NCI-H460 (cell line): ENCODE results near the gene HDAC11. TPM values are rescaled to one million over a fixed set of nuclear protein-coding genes. Genes with fewer than 3 reads are reported as not detected.
"Not testable (repeated sequence)": the region's sequence is repeated elsewhere in the genome, so short reads cannot be mapped to it uniquely, and the experiment has no call there.

Source experiments
- DNase-seq: peaks from one replicate; pipeline ENCODE4 v3.0.0-alpha.2; 2016; ENCODE audit warnings: low read depth; ENCODE audit errors: extremely low read depth
- total RNA-seq: library from RNA; depleted of rRNA; stranded (reverse); fragments of >200 nt; shearing (Covaris generic); gene quantifications from 2 replicates; pipeline ENCODE4 v1.2.3, GENCODE V29; 2014

Gene HDAC11
- total RNA-seq, 1 experiment from 2014 or later = 1.6 TPM

DNA sequence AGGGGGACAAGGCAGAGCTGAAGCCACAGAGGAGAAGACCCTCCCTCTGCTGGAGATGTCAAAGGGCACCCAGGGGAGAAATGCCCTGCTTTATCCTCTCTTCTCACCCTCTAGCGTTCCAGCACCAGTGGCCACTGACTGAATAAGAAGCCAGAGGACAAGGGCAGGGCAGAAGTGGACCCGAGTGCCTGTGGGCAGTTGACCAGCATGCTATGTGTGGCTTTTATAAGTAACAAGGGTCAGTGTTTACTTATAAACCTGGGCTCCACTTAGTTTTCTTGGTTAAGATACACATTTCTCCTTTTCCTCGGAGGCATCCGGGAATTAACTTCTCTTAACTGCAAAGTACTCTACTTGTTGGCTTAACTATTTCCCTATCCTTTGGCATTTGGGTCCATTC, 13.3 kb upstream of the HDAC11 start:
- DNase-seq = no peak

DNA sequence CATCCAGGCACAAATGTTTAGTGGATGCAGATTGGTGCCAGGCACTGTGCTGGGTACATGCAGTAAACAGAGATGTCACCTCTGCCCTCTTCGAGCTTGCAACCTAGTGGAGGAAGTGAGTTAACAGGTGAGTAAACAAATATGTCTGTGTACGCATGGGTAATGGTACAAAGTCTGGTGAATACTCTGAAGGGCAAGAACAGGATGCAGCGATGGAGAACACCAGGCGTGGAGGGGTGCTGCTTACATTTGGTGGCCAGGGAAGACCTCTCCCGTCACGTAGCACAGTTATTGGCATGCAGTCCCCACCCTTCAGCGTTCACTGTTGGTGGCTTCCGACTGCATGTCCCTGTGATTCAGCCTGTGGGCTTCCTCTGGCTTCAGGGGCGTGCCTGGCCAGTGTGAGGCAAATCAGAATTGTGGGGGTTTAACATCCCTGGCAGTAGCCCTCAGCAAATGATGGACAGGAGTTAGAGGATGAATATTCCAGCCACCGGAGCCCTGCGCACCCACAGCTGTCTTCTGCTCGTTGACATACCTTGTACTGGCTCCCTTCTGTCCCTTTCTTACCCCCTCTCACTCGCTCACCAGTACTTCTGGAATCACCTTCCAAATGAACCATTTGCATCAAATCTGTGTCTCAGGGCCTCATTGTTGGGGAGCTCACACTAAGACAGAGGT, 9.1 kb upstream of the HDAC11 start:
- no peak for DNase-seq

DNA sequence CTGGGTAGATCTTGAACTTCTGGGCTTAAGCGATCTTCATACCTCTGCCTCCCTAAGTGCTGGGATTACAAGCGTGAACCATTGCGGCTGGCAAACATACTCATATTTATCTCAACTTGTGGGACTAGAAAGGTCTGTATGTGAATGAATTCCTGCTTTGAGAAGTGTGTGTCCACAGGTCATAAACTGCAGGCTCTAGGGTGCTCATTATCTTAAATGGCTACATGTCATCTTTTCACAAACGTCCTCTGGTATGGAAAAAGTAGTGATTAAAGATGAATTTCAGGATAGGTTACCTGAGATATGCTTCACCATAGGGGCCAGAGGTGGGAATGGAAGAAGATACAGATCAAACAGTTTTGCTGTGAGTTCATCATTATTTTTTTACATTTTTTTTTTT, 7.8 kb upstream of the HDAC11 start:
- DNase-seq = no peak

GRCh38 chr3:13473020-13473419, 7.1 kb upstream of the HDAC11 start:
- DNase-seq = no peak

GRCh38 chr3:13474021-13474420, 6.1 kb upstream of the HDAC11 start:
- DNase-seq = no peak

GRCh38 chr3:13474776-13475303, 5.3 kb upstream of the HDAC11 start:
- DNase-seq = no peak

GRCh38 chr3:13475871-13476590, 4.1 kb upstream of the HDAC11 start:
- no peak for DNase-seq

- no peak for DNase-seq
Observed at GRCh38 chr3:13477943-13478342, 2.2 kb upstream of the HDAC11 start.

DNA sequence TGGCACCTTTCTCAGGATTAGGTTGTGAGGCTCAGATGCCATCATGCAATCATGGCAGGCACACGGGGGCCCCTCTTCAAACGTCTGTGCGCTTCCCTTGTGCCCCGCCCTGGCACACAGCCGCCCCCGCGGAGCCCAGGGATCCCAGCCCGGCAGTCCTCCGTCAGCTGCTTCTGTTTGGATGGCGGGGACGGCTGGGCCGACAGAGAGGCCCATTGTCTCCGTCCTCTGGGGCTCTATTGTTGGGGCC, 849 bp upstream of the HDAC11 start:
- DNase-seq = no peak

DNA sequence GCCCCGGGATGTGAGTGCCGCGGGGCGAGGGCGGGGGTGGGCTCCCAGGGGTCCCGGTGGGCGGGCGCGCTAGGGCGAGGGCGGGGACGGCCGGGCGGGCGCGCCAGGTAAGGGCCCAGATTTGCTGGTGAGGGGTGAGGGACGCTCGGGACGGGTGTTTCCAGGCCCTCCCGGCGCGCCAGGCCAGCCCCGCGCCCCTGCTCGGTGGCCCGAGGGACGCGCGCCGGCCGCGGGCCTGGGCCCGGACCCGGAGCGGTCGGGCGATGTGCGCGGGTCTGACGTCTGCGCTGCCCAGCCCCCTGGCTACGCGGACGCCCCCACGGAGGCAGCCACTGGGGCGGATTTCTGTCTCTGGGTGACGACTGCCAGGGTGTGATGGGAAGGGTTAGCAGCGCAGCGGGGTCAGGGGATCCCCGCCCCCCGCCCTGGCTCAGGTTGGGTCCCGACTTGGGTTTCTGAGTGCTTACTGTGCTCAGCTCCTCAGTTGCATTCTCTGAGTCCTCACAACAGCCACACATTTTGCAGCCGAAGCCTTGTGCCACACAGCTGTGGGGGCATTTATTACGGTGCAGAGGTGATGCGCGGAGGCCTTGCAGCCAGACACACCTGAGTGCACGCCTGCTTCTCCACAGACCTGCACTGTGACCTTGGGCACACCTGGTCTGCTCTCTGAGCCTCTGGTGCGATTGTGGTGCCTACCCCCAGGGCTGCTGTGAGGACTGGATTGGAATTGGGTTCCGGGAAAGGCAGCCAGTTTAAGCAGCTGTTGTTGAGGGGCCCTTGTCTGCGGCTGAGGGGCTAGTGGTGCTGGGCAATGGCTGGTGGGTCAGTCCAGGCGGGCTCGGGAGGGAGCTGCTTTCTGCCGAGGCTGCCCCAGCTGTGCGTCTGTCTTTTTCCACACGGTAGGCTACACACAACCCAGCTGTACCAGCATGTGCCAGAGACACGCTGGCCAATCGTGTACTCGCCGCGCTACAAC, 523 bp downstream of the HDAC11 start:
- no peak for DNase-seq

DNA sequence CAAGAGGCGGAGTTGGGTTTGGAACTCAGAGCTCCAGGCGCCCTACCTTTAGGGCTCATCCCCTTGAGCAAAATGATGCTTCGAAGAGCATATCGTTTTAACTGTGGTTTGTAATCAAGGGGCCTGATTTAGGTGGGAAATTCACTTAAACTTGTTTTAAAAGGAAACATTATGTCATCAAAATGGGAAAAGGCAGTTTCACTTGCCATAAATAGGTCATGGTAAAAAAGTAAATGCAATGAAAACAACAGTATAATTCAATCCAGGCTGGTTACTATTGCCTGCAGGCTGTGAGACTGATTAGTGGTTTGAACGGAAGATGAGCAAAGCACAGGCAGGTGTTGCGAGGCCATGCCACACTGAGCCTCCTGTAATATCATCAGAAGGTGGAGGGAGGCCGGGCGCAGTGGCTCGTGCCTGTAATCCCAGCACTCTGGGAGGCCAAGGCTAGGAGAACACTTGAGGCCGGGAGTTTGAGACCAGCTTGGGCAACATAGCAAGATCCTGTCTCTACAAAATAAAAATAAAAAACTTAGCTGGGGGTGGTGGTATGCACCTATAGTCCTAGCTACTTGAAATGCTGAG, 2.1 kb downstream of the HDAC11 start:
- no peak for DNase-seq

DNA sequence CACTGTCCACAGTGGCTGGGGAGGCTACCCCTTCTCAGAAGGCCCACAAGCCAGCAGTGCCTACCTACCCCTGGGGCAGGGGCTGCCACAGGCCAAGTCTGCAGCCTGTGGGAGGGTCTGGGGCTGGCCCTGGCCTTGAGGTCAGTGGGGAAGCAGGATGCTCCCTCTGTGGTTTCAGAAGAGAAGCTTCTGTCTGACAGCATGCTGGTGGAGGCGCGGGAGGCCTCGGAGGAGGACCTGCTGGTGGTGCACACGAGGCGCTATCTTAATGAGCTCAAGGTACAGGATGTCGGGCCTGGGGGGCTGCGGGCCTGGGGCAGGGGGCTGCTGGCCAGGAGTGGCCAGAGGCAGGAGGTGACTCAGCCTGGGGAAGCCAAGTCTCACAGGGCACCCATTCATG, 3.2 kb downstream of the HDAC11 start:
- no peak for DNase-seq

DNA sequence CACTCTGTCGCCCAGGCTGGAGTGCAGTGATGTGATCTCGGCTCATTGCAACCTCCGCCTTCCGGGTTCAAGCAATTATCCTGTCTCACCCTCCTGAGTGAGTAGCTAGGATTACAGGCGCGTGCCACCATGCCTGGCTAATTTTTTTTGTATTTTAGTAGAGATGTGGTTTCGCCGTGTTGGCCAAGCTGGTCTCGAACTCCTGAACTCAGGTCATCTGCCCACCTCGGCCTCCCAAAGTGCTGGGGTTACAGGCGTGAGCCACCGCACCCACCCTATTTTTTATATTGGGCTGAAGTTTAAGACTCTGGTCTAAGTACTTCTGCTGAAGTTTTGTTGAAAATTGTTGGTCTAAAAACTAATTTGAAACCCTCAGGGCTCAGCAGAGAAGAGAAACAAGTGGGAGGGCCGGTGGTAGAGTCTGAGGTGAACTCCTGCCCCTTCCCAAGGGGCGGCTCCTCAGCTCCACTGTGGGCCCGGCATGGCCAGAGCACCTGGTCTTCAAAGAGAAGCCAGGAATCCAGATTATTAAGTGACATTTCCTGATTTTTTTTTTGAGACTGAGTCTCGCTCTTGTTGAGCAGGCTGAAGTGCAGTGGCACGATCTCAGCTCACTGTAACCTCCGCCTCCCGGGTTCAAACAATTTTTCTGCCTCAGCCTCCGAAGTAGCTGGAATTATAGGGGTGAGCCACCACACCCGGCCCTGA, 4.0 kb downstream of the HDAC11 start:
- DNase-seq = no peak

DNA sequence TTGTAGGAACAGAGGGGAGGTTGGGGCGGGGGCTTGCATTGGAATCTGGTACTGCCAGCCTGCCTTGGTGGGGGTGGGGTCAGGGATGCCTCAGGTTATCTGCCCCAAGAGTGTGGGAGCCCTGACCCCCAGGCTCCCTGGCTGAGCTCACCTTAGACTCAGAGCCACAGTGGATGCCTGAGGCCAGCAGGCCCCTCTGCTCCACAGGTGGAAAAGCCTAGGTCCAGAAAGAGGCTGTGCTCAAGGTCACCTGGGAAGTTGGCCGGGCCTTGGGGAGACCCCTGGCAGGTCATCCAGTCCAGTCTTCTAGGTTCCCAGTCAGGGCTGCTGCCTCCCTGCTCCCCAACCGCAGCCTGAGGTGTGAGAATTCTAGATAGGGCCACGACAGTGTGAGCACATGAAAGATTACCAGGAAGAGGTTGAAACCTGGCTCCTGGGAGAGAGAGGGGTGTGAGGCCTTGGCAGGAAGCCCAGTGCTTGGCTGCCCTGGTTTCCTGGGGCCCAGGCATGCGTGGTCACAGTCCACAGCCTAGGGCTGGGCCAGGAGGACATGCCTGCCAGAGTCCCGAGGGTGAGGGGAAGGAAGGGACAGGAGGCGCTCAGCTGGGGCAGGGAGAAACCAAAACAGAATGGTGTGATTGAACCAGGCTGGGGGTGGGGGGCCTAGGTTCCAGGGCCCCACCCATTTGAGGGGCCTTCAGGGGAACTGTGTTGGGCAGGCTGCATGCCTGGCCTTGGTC, 4.9 kb downstream of the HDAC11 start:
- DNase-seq = no peak

DNA sequence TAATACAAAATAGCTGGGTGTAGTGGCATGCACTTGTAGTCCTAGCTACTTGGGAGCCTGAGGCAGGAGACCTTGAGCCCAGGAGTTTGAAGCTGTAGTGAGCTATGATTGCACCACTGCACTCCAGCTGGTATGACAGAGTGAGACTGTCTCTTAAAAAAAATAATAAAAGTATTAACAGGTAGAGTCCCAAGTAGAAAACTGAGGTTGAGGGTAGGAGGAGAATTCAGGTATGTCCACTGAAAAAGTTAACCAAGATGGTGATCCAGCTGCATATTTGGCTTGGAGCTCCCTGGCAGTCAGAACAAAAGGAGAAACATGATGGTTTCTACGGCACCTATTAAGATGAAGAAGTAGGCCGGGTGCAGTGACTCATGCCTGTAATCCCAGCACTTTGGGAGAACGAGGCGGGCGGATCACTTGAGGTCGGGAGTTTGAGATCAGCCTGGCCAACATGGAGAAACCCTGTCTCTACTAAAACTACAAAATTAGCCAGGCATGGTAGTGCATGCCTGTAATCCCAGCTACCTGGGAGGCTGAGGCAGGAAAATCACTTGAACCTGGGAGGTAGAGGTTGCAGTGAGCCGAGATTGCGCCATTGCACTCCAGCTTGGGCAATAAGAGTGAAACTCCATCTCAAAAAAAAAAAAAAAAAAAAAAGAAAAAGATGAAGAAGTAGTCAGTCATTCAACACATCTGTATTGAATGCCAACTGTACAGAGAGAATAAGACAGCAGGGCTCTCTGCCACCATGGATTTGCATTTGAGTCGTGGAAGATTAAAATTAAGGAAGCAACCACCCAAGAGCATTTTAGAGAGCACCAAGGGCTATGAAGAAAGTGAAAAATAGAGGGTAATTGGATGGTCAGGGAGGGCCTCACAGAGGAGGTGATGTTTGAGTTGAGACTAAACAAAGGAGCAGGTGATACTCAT, 5.8 kb downstream of the HDAC11 start:
- not testable (repeated sequence) for DNase-seq

DNA sequence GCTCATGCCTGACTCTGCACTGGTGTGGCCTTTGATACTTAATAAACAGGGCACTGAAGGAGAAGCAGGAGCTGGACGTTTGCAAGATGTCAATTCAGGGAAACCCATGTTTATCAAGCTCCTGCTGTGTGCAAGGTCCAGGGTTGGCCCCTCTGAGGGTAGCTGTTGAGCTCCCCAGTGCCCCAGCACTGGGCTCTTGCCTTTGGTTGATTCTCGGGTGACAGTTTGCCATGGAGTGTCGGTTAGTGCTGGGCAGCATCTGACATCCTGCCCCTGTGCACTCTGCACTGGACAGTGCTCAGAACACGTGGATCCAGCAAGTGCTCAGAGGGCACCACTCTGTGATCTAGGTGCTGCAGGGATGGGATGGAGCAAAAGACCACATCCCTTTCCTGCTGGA, 7.3 kb downstream of the HDAC11 start:
- DNase-seq = no peak

GRCh38 chr3:13491206-13491974, 11.3 kb downstream of the HDAC11 start:
- DNase-seq = no peak

DNA sequence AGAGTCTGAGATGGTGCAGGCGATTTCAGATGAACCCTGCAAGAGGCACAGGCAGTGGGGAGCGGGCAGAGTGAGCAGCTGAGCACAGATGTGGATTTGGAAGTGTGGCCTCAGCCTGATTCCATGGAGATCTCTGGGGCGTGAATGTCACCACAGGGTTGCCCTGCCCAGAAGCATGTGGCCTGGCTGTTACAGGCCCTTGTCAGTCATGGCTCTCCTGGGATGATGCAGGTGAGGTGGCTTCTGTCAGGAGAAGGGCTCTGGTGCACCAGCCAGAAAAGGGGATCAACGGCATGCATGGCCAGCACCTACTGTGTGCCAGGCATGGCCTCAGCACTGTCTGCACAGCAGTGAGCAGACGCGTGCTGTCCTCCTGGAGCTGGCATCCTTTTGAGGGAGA, 11.9 kb downstream of the HDAC11 start:
- no peak for DNase-seq
